A549 (cell line): ENCODE results near the gene VCL. TPM values are rescaled to one million over a fixed set of nuclear protein-coding genes. Genes with fewer than 3 reads are reported as not detected.
A peak's percentile ranks its signal among the peaks of the same experiment; 100 is the strongest.

ENCODE experiments used
- ATAC-seq, 2 experiments: fragments of 200-7000 bp in 1 of 2; fragments of >200 bp in 1 of 2; cut with Nextera tagmentation in 1 of 2; cut with Tn5 transposase in 1 of 2; 3 replicates each; pipeline versions ENCODE4 v1.8.0 to v1.9.1; 2018 to 2020; ENCODE audit warnings: mild to moderate bottlenecking in 1 of 2, moderate library complexity in 1 of 2
- CTCF ChIA-PET: fragments of 300-600 bp; sonication (Branson Sonifier 250); formaldehyde crosslinking; extraction: SDS; loops from one replicate; lab custom pipeline; 2021; ENCODE audit warnings: antibody characterized with exemption, inconsistent platforms; lab: Yijun Ruan, JAX
- POLR2A ChIA-PET: fragments of 350-600 bp; formaldehyde crosslinking; extraction: SDS; loops from one replicate; lab custom pipeline; 2021; ENCODE audit warnings: antibody characterized with exemption, inconsistent platforms; lab: Yijun Ruan, JAX
- DNase-seq, 2 experiments: peaks; one replicate each; pipeline versions ENCODE4 v3.0.0 to v3.0.0-alpha.2; 2011 to 2016; ENCODE audit warnings: low read depth in 1 of 2, low spot score in 1 of 2
- FAIRE-seq: peaks from 2 replicates; lab custom pipeline; 2011; peaks lifted over from hg19 to GRCh38; lab: Jason Lieb, UNC
- H3K27ac ChIP-seq, 2 experiments: fragments of >200 bp; sonication (Bioruptor Twin); formaldehyde crosslinking; 3 replicates each; pipeline ENCODE4 v1.5.1; 2016 to 2017
- H3K4me1 ChIP-seq: fragments of >200 bp; sonication (Bioruptor Twin); formaldehyde crosslinking; 3 replicates; pipeline ENCODE4 v1.6.1; 2016
- H3K4me2 ChIP-seq: fragments of >200 bp; sonication (Bioruptor Twin); formaldehyde crosslinking; 3 replicates; pipeline ENCODE4 v1.6.1; 2016
- H3K4me3 ChIP-seq: fragments of >200 bp; sonication (Bioruptor Twin); formaldehyde crosslinking; 3 replicates; pipeline ENCODE4 v1.5.1; 2016
- H3K9me3 ChIP-seq: fragments of >200 bp; sonication (Bioruptor Twin); formaldehyde crosslinking; 3 replicates; pipeline ENCODE4 v1.6.1; 2016
- ATOH8 ChIP-seq: fragments of 250-450 bp; sonication (Bioruptor Pico); IDR thresholded peaks from 2 replicates; pipeline ENCODE4 v1.5.0; 2020; ENCODE audit warnings: low read depth, mild to moderate bottlenecking, moderate library complexity
- BHLHE40 ChIP-seq: IDR thresholded peaks from 2 replicates; pipeline ENCODE4 v1.6.1; 2012; ENCODE audit warnings: low read depth, low read length, inconsistent platforms
- CBX2 ChIP-seq: fragments of 200-600 bp; sonication (generic); IDR thresholded peaks from 2 replicates; pipeline ENCODE4 v1.6.1; 2016; ENCODE audit warnings: low read depth, mild to moderate bottlenecking, borderline replicate concordance
- CBX8 ChIP-seq: fragments of 200-600 bp; sonication (generic); IDR thresholded peaks from 2 replicates; pipeline ENCODE4 v1.6.1; 2016
- CEBPB ChIP-seq, 2 experiments: fragments of >200 bp in 1 of 2; sonication (Bioruptor Twin) in 1 of 2; formaldehyde crosslinking in 1 of 2; IDR thresholded peaks; 2 replicates each; pipeline ENCODE4 v1.6.1; 2012 to 2016
- FOSL2 ChIP-seq, 2 experiments: fragments of 450-650 bp in 1 of 2; fragments of >200 bp in 1 of 2; sonication (Bioruptor Twin) in 1 of 2; formaldehyde crosslinking; IDR thresholded peaks; 2 replicates each; pipeline versions ENCODE4 v1.5.0 to v1.6.1; 2016 to 2020; ENCODE audit warnings: mild to moderate bottlenecking in 1 of 2, moderate library complexity in 1 of 2
- FOXS1 ChIP-seq: fragments of 250-450 bp; sonication (Bioruptor Pico); IDR thresholded peaks from 2 replicates; pipeline ENCODE4 v1.5.0; 2020; ENCODE audit warnings: mild to moderate bottlenecking, moderate library complexity
- HMGXB4 ChIP-seq: fragments of 250-450 bp; sonication (Bioruptor Pico); IDR thresholded peaks from 2 replicates; pipeline ENCODE4 v1.5.0; 2021; ENCODE audit warnings: mild to moderate bottlenecking, moderate library complexity, borderline replicate concordance
- HOXB13 ChIP-seq: fragments of 250-450 bp; sonication (Bioruptor Pico); IDR thresholded peaks from 2 replicates; pipeline ENCODE4 v1.5.0; 2020; ENCODE audit warnings: low read depth, mild to moderate bottlenecking, moderate library complexity
- HOXB5 ChIP-seq: fragments of 250-450 bp; sonication (Bioruptor Pico); IDR thresholded peaks from 2 replicates; pipeline ENCODE4 v1.5.0; 2020; ENCODE audit warnings: mild to moderate bottlenecking, moderate library complexity
- JUN ChIP-seq, 2 experiments: fragments of >200 bp; sonication (Bioruptor Twin); formaldehyde crosslinking; IDR thresholded peaks; 2 replicates in 1 of 2; 3 replicates in 1 of 2; pipeline ENCODE4 v1.6.1; 2016 to 2017
- JUNB ChIP-seq: fragments of >200 bp; sonication (Bioruptor Twin); formaldehyde crosslinking; IDR thresholded peaks from 2 replicates; pipeline ENCODE4 v1.6.1; 2016
- KDM5A ChIP-seq: fragments of 200-600 bp; sonication (generic); IDR thresholded peaks from 2 replicates; pipeline ENCODE4 v1.6.1; 2016; ENCODE audit warnings: antibody characterized with exemption, mild to moderate bottlenecking
- MAFK ChIP-seq: fragments of 450-650 bp; IDR thresholded peaks from 2 replicates; pipeline ENCODE4 v1.6.1; 2014; ENCODE audit not compliant: partially characterized antibody
- MAZ ChIP-seq: fragments of 150-350 bp; IDR thresholded peaks from 2 replicates; pipeline ENCODE4 v1.6.1; 2014; ENCODE audit warnings: antibody characterized with exemption, low read depth, low read length, borderline replicate concordance
- NPAS2 ChIP-seq: fragments of 250-450 bp; sonication (Bioruptor Pico); IDR thresholded peaks from 2 replicates; pipeline ENCODE4 v1.8.0; 2022; ENCODE audit warnings: mild to moderate bottlenecking, moderate library complexity, borderline replicate concordance
- NR3C1 ChIP-seq: fragments of >200 bp; sonication (Bioruptor Twin); formaldehyde crosslinking; IDR thresholded peaks from 3 replicates; pipeline ENCODE4 v1.6.1; 2017
- POLR2AphosphoS2 ChIP-seq: conservative IDR thresholded peaks from 2 replicates; pipeline ENCODE4 v1.6.1; 2012; ENCODE audit warnings: low read length, improper control_type of control experiment, inconsistent platforms
- RCOR1 ChIP-seq: fragments of 150-350 bp; IDR thresholded peaks from 2 replicates; pipeline ENCODE4 v1.6.1; 2014; ENCODE audit warnings: antibody characterized with exemption, low read length, low read depth
- RFX5 ChIP-seq: fragments of 450-650 bp; IDR thresholded peaks from 2 replicates; pipeline ENCODE4 v1.7.1; 2014; ENCODE audit warnings: antibody characterized with exemption, mild to moderate bottlenecking, moderate library complexity
- SREBF2 ChIP-seq: fragments of 450-650 bp; IDR thresholded peaks from 2 replicates; pipeline ENCODE4 v1.6.1; 2014; ENCODE audit warnings: mild to moderate bottlenecking, moderate library complexity
- TFCP2L1 ChIP-seq: fragments of 250-450 bp; sonication (Bioruptor Pico); IDR thresholded peaks from 2 replicates; pipeline ENCODE4 v1.5.0; 2021; ENCODE audit warnings: mild to moderate bottlenecking
- ZFP36 ChIP-seq: fragments of 450-650 bp; IDR thresholded peaks from 2 replicates; pipeline ENCODE4 v1.6.1; 2014; ENCODE audit warnings: borderline replicate concordance; ENCODE audit not compliant: partially characterized antibody
- WGBS: methylation state at CpG from one replicate; pipeline ENCODE4 v1.1.6; 2017; ENCODE audit errors: missing lambda C conversion rate; 5-methylcytosine and 5-hydroxymethylcytosine counted together
- polyA plus RNA-seq, 4 experiments: library from polyadenylated mRNA; depleted of rRNA in 3 of 4; stranded (reverse); fragments of >200 nt; fragmentation: RNase III in 1 of 4; extraction: RNeasy Plus Mini Kit Qiagen cat#74134 plus additional on column Dnase treatment in 1 of 4; gene quantifications; 2 replicates in 3 of 4; 3 replicates in 1 of 4; pipeline ENCODE4 v1.2.3, GENCODE V29; 2011 to 2017
- TF ChIP-seq, protein P1 (sequence below): fragments of >200 bp; sonication (Bioruptor Twin); formaldehyde crosslinking; IDR thresholded peaks from 3 replicates; pipeline ENCODE4 v1.5.1; 2016
- TF ChIP-seq, protein P2 (sequence below): IDR thresholded peaks from 2 replicates; pipeline ENCODE4 v1.6.1; 2012
- TF ChIP-seq, protein P3 (sequence below): fragments of >200 bp; sonication (Bioruptor Twin); formaldehyde crosslinking; IDR thresholded peaks from 2 replicates; pipeline ENCODE4 v1.6.1; 2016
- TF ChIP-seq, protein P4 (sequence below): IDR thresholded peaks from 2 replicates; pipeline ENCODE4 v1.6.1; 2012

VCL gene
- polyA plus RNA-seq, 2 of the 4 experiments (the other 2 are of a cell fraction) = 101 to 112 TPM

DNA sequence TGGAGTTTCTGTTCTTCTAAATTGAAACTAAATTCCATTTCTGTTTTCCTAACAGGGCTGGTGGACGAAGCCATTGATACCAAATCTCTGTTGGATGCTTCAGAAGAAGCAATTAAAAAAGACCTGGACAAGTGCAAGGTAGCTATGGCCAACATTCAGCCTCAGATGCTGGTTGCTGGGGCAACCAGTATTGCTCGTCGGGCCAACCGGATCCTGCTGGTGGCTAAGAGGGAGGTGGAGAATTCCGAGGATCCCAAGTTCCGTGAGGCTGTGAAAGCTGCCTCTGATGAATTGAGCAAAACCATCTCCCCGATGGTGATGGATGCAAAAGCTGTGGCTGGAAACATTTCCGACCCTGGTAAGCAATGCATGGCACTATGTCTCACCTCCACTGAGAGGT lies 107.1 kb downstream of the VCL start:
- DNase-seq (no peak), FAIRE-seq (no peak), ATAC-seq (no peak)
- CTCF ChIA-PET = interaction anchor here (0.7 to 5.9 kb wide), 11 partner anchors 9 to 258 kb away, joined by 3 to 35 read pairs (median 8); no protein-coding TSS in a partner anchor
- 86% methylated on average over 8 of the region's 8 CpGs for whole genome bisulfite sequencing
- TF ChIP-seq RFX5 (no peak), JUNB (no peak), MAFK (no peak), FOXS1 (no peak), MAZ (no peak), SREBF2 (no peak), NR3C1 (no peak), NPAS2 (CRISPR knock-in tag) (no peak), FOSL2 (IDR thresholded peaks at IDR 0.05) (no peak), FOSL2 (CRISPR knock-in tag; IDR thresholded peaks at IDR 0.05) (no peak)
- TF ChIP-seq, all 56 proteins: peak for 0
- H3K9me3 ChIP-seq = no peaks in the 10 kb centered on the region
- H3K4me3 ChIP-seq = no peak overlapping the region
- POLR2A ChIA-PET = no interaction called here
- H3K27ac ChIP-seq = no peak overlapping the region
- H3K4me1 ChIP-seq = no peaks in the 10 kb centered on the region
- H3K4me2 ChIP-seq = no peak overlapping the region

- Histone ChIP-seq H3K4me1 (no peaks in the 10 kb centered on the region), H3K9me3 (no peaks in the 10 kb centered on the region)
- 73% methylated on average over 4 of the region's 4 CpGs for WGBS
- POLR2A ChIA-PET = no interaction called here
- TF ChIP-seq, protein P1, sequence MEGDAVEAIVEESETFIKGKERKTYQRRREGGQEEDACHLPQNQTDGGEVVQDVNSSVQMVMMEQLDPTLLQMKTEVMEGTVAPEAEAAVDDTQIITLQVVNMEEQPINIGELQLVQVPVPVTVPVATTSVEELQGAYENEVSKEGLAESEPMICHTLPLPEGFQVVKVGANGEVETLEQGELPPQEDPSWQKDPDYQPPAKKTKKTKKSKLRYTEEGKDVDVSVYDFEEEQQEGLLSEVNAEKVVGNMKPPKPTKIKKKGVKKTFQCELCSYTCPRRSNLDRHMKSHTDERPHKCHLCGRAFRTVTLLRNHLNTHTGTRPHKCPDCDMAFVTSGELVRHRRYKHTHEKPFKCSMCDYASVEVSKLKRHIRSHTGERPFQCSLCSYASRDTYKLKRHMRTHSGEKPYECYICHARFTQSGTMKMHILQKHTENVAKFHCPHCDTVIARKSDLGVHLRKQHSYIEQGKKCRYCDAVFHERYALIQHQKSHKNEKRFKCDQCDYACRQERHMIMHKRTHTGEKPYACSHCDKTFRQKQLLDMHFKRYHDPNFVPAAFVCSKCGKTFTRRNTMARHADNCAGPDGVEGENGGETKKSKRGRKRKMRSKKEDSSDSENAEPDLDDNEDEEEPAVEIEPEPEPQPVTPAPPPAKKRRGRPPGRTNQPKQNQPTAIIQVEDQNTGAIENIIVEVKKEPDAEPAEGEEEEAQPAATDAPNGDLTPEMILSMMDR = no peak
- TF ChIP-seq CBX2 (no peak), HOXB5 (CRISPR knock-in tag) (no peak), HOXB13 (CRISPR knock-in tag) (no peak), FOSL2 (IDR thresholded peaks at IDR 0.05) (no peak), FOSL2 (CRISPR knock-in tag; IDR thresholded peaks at IDR 0.05) (no peak), ZFP36 (no peak), BHLHE40 (no peak), RCOR1 (no peak), ATOH8 (CRISPR knock-in tag) (no peak), CEBPB (IDR thresholded peaks at IDR 0.05) (no peak)
- TF ChIP-seq, protein P2, sequence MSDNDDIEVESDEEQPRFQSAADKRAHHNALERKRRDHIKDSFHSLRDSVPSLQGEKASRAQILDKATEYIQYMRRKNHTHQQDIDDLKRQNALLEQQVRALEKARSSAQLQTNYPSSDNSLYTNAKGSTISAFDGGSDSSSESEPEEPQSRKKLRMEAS = no peak
- TF ChIP-seq, all 56 proteins: peak for 0
- Histone ChIP-seq H3K27ac (no peak overlapping the region), H3K4me2 (no peak overlapping the region), H3K4me3 (no peak overlapping the region)
- peak in 1 of 2 experiments; percentile 9; a peak in 1 of 6 replicates for ATAC-seq
- FAIRE-seq = no peak
- no peak for DNase-seq
- CTCF ChIA-PET = interaction anchor here (0.7 to 5.9 kb wide), 9 partner anchors 9 to 259 kb away, joined by 3 to 22 read pairs (median 4); no protein-coding TSS in a partner anchor
Measured at GRCh38 chr10:74107391-74107790, 109.5 kb downstream of the VCL start.

- peaks cover 11% of the 10 kb centered on the region for H3K4me1 ChIP-seq
- no peaks in the 10 kb centered on the region for H3K9me3 ChIP-seq
- FAIRE-seq = no peak
- H3K4me3 ChIP-seq = no peak overlapping the region
- CTCF ChIA-PET = interaction anchor here (1.1 to 2.7 kb wide), 9 partner anchors 9 to 223 kb away, joined by 3 to 10 read pairs (median 5); no protein-coding TSS in a partner anchor
- POLR2A ChIA-PET = no interaction called here
- H3K27ac ChIP-seq = no peak overlapping the region
- H3K4me2 ChIP-seq = no peak overlapping the region
- ATAC-seq = no peak
- TF ChIP-seq POLR2AphosphoS2 (no peak), HMGXB4 (no peak), CBX8 (no peak), TFCP2L1 (CRISPR knock-in tag) (no peak), ATOH8 (CRISPR knock-in tag) (no peak), MAFK (no peak), KDM5A (no peak), JUNB (no peak), BHLHE40 (no peak), MAZ (no peak), JUN (IDR thresholded peaks at IDR 0.05) (no peak), SREBF2 (no peak), RCOR1 (no peak)
- TF ChIP-seq, protein P3, sequence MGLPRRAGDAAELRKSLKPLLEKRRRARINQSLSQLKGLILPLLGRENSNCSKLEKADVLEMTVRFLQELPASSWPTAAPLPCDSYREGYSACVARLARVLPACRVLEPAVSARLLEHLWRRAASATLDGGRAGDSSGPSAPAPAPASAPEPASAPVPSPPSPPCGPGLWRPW = no peak
- TF ChIP-seq, protein P4, sequence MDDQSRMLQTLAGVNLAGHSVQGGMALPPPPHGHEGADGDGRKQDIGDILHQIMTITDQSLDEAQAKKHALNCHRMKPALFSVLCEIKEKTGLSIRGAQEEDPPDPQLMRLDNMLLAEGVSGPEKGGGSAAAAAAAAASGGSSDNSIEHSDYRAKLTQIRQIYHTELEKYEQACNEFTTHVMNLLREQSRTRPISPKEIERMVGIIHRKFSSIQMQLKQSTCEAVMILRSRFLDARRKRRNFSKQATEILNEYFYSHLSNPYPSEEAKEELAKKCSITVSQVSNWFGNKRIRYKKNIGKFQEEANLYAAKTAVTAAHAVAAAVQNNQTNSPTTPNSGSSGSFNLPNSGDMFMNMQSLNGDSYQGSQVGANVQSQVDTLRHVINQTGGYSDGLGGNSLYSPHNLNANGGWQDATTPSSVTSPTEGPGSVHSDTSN = no peak
- DNase-seq = no peak
Measured at GRCh38 chr10:74109452-74109851, 111.5 kb downstream of the VCL start.
